HG02678 (cell line): ENCODE data around the gene VSIR.

Experiments
- ATAC-seq: cut with Tn5 transposase; IDR thresholded peaks from one replicate; pipeline ENCODE4 v1.9.1; 2021; ENCODE audit warnings: mild to moderate bottlenecking, moderate library complexity; ENCODE audit not compliant: unreplicated experiment

VSIR gene

DNA sequence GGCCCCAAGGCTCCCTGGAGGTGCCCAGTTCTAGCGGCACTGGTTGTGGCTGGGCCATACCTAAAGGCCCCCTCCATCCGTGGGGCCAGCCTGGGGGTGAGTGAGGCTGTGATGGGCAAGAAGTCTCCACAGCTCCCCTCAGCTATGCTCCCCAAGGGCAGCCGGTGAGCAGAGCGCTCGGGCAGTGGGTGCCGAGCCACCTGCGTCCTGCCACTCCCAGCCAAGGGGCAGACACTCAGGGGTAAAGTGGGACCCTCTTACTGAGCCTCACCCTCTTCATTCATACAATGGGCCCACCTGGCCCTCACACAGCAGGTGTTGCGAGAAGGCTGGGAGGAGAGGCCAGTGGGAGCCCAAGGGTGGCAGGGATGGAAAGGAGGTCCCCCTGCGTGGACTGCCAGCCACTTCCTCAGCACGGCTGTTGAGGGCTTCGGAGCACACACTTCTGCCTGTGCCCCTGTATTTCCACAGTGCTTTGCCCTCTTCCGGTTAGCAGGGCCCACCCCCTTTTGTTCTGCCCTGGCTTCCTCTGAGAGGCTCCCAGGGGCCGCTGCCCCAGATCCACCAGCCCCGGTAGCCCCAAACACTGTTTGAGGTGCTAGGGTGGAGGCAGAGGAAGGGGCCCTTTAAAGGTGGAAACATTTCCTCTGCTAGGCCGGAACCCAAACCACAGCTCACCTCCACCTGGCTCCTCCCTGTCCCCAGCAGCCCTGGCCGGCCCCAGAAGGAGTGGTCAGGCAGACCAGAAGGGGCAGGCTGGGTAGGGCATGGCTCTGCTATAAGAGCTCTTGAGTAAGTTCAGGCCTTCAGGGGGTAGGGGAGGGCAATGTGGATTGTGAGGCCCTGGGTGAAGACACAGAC is 37.4 kb downstream of the VSIR start:
- ATAC-seq, result no peak

DNA sequence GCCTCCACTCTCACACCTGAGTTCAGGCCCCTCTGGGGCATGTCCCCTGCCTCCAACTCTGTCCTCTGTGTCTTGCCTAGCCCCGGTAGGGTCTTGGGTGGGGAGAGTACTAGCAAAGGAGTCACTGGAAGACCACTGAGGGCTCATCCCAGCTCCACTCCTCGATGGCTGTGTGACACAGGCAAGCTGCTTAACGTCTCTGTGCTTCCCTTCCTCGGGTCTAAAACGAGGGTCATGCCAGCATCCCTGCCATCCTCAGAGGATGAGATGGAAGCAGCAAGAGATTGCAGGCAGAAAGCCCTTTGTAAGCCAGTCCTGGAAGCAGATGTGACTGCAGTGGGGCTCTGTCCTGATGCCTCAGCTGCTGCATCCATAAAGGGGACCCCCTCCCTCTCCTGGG is 38.5 kb downstream of the VSIR start:
- ATAC-seq, result no peak

DNA sequence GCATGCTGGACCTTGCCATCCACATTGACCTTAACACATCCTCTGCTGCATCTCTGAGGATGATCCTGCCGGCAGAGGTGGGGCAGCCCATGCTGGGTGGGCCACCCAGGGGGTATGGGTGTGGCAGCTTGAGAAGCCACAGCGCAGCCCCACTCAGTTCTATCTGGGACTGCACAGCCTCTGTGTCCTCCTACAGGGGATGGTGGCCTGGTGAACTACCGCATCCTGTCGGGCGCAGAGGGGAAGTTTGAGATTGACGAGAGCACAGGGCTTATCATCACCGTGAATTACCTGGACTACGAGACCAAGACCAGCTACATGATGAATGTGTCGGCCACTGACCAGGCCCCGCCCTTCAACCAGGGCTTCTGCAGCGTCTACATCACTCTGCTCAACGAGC is 41.5 kb downstream of the VSIR start:
- no peak for ATAC-seq

DNA sequence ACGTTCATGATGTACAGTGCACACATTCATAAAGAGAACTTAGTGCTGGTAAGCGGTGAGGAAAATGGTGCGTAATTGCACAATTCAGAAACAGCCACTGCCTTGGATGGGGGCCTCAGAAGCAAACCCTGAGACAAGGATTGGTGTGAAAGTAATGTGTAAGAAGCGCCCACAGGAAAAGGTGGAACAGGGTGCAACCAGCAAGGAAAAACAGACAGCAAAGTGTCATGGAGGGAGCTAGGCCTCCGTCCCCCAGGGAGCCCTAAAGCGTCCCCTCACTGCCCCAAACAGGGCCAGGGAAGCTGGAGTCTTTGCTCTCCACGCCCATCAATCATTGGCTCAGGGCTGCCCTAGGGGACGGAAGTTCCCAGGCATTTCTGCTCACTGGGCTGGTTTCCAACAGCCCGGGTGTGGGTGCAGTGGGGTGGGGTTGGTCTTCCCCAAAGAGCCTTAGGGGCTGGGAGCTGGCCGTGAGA is 44.1 kb downstream of the VSIR start:
- ATAC-seq, result no peak

DNA sequence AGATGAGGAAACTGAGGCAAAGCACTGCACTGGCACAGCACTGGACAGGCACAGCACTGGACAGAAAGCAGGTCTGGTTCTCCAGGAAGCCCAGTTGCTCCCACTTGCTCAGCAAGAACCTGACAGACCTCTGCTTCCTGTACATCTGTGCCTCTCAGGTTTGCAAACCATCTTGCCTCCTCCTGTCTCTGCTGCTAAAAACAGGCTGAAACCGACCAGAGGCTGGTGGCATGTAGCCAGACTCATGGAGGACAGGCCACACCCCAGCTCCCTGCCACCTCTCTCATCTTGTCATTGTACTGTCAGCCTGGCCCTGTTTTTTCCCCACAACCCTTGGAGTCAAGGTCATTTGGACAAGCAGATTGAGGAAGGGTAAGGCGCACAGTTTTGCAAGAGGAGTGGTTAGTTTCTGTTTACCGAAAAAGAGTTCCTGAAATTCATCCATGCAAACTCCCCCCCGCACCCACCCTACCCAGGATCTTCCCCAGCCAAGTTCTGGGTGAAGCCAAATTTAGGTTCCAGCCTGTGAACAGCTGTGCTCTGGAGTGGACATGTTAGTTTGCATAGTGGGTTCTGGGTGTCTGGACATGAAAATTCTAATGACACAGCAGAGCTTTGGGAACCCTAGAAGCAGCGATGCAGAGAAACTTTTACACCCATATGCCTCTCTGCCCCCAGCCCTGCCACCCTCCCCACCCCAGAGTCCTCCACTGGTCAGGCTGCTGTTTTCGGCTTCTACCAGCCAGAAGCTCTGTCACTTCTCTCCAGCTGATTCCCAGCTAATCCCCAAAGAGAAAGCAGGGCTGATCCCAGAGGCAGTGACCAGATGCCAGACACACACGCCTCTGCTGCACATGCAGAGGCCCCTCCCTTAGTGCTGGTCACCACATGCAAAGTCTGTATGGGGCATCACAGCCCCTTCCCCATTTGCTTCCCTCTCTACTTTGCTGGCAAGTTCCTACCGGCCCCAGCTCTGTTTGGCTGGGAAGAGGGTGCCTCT is 45.3 kb downstream of the VSIR start:
- ATAC-seq, result peak; percentile 61

DNA sequence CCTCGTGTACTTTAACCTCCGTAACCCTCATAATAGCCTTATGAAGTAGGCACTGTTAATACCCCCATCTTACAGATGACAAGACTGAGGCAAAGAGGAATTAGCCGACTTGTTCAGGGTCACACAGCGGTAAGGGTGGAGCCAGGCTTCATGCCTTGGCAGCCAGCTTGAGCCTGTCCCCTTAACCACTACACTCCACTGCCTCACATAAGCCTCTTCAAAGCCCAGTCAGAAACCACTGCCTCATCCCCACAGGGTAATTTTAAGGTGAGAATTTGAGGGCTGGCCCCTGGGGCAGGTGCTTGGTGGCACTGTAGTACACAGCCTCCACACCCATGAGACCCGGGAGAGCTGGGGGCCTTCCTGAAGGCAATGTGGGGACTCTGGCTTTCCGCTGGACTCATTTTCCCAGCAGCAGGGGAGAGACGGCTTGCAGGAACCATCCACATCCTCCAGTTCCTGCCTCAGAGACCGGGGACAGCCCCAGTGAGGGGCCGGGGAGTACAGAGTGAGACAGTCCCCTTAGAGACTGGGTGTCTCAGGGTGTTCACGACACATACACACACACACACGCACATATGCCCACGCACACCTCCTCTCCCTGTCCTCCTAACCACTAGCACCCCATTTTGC is 46.1 kb downstream of the VSIR start:
- ATAC-seq, result peak; percentile 36

- no peak for ATAC-seq
Observed at GRCh38 chr10:71726580-71727104, 46.7 kb downstream of the VSIR start.

- no peak for ATAC-seq
Observed at GRCh38 chr10:71725998-71726579, 47.2 kb downstream of the VSIR start.

DNA sequence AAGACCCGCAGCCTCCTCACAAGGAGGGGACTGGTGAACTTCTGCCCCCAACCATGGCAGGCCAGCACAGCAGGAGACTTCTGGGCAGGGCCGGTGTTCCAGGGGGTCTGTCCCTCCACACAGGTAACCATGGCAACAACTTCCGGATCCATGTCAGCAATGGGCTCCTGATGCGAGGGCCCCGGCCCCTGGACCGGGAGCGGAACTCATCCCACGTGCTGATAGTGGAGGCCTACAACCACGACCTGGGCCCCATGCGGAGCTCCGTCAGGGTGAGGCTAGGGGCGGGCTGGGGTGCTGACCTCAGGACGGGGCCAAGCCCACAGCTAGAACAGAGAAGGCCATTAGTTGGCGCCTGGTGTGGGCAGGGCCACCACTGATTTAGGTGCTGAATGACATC is 48.1 kb downstream of the VSIR start:
- no peak for ATAC-seq

- no peak for ATAC-seq
Observed at GRCh38 chr10:71724539-71724938, 48.8 kb downstream of the VSIR start.

DNA sequence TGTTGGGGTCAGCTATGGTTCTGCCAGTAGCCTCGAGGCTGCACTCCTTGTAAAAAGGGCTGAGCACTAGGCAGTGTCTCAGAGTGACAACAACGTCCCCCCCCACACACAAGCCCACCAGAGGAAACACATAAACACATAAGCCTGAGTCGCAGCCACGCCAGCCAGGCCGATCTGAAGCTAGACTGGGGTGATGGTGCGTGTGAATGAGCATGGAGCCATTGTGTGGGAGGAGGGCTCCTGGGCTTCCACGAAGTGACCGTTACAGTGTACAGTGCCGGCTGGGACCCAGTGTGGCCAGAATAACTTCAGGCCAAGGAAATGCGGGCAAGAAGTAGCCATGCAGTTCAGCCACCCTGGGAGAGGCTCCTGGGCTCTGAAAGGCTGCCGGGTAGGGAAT is 50.0 kb downstream of the VSIR start:
- ATAC-seq, result no peak

DNA sequence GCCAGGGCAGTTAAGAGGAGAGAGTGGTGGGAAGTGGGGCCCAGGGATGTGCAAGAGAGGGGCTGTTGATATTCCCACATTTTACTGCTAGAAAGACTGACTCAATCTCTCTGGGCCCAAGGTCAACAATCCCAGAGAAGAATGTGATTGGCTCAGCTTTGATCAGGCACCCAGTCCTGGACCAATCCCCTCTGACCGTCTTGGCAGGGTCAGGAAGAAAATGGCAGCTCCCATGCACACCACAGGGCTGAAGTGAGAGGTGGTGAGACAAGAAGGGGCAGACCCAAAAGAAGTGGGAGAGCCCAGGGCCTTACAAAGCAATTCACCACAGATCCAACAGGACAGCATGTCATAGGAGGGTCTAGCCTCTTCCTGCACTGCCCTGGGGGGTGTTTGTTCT is 50.5 kb downstream of the VSIR start:
- ATAC-seq, result no peak

GRCh38 chr10:71721313-71721712 is 52.0 kb downstream of the VSIR start:
- ATAC-seq, result no peak

DNA sequence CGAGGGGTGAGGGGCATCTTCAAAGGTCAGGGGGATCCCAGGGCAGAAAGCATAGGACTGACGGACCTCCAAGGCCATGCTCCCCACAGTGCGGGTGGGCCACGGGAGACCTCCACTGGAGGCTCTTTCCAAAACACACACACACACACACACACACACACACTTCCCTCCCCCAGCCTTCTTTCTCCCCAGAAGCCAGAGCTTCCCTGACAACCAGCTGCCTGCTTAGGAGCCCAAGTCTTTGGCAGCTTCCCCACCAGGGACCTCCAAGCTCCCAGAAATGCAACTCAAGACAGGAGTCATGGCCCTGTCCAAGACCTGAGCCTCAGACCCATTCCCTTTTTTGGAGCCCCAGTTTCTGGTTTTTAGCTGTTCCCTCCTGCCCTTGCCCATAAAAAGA is 53.0 kb downstream of the VSIR start:
- no peak for ATAC-seq

- ATAC-seq, result no peak
Observed at GRCh38 chr10:71719464-71720201, 53.7 kb downstream of the VSIR start, which contains the start of gene C10orf105. TSS of gene C10orf105 (minus strand) at chr10:71719778. CDS start at chr10:71716337, 3,441 bp downstream.

DNA sequence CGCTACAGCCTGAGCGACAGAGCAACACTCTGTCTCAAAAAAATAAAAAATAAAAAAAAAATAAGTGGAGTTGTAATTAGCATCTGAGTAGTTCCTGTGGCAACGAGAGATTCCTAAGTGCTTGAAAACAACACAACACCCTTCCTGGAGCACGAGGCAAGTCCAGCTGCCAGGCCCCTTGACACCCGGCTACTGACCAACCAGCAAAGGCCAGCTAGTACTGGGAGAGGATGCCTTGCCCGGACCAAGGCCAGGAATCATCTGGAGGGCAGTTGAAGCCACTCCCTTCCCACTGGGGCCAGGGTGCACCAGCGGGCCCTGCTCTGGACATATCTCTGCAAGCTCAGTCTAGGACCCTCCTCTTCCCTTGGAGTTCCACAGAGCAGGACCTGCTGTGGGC is 54.3 kb downstream of the VSIR start:
- ATAC-seq, result no peak

DNA sequence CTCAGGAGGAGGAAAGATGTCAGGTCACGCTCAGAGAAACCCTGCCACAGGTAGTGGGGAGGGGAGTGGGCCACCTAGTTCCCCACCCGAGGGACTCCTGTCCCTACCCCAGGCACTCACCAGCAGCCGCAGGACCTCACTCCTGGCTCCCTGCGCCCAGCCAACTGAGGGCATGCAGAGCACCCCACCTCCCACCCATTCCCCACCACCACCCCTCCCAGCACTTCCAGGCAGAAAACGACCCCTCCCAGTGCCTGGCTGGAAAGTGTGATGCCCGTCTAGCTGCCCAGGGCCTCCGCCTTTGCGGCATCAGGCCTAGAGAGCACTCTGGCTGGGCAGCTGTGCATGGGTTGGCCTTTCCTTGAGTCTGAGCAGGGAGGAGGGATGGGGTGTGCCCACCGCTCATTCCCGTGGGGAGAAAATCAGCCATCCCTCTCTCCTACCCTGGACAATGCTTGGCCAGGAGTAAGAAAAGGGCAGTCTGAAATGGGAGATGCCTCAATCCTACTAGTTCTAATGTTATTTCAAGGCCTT is 55.1 kb downstream of the VSIR start:
- no peak for ATAC-seq

DNA sequence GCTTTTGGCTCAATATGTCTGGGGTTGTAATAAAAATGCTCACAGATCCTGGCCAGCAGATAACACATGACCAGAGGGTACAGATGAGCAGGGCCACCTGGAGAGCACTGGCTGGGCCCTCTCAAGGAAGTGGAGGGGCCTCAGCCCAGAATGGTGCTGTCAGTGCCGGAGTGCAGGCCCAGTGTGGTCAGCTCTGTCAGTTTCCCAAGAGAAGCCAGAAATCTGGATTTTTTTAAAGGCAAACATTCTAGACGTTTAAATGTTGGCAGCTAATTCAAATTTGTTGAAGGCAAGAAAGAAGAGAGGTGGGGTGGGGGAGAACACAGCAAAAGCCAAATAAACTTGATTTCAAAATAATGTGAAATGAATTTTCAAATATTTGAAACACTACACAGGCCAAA is 55.8 kb downstream of the VSIR start:
- no peak for ATAC-seq

- no peak for ATAC-seq
Observed at GRCh38 chr10:71717056-71717455, 56.3 kb downstream of the VSIR start.
